HUES6 (cell line): ENCODE results near the gene PRRX2.

Source experiments
- H3K27ac ChIP-seq: 2 replicates; pipeline ENCODE4 v1.7.0; 2013; ENCODE audit warnings: low read depth, mild to moderate bottlenecking, low read length, inconsistent platforms
- H3K27me3 ChIP-seq: 2 replicates; pipeline ENCODE4 v1.6.1; 2013; ENCODE audit warnings: low read length; ENCODE audit not compliant: control insufficient read depth, insufficient read depth
- H3K36me3 ChIP-seq: 2 replicates; pipeline ENCODE4 v1.6.1; 2013; ENCODE audit warnings: low read length; ENCODE audit not compliant: control insufficient read depth, insufficient read depth
- H3K4me1 ChIP-seq: 2 replicates; pipeline ENCODE4 v1.6.1; 2013; ENCODE audit warnings: low read length; ENCODE audit not compliant: control insufficient read depth, insufficient read depth
- H3K4me3 ChIP-seq: 2 replicates; pipeline ENCODE4 v1.5.1; 2013; ENCODE audit warnings: low read depth, low read length
- H3K9ac ChIP-seq: one replicate; pipeline ENCODE4 v1.6.1; 2013; ENCODE audit warnings: mild to moderate bottlenecking, low read length
- H3K9me3 ChIP-seq: 2 replicates; pipeline ENCODE4 v1.6.1; 2013; ENCODE audit warnings: low read depth, low read length; ENCODE audit not compliant: control insufficient read depth, insufficient read depth

Gene PRRX2

DNA sequence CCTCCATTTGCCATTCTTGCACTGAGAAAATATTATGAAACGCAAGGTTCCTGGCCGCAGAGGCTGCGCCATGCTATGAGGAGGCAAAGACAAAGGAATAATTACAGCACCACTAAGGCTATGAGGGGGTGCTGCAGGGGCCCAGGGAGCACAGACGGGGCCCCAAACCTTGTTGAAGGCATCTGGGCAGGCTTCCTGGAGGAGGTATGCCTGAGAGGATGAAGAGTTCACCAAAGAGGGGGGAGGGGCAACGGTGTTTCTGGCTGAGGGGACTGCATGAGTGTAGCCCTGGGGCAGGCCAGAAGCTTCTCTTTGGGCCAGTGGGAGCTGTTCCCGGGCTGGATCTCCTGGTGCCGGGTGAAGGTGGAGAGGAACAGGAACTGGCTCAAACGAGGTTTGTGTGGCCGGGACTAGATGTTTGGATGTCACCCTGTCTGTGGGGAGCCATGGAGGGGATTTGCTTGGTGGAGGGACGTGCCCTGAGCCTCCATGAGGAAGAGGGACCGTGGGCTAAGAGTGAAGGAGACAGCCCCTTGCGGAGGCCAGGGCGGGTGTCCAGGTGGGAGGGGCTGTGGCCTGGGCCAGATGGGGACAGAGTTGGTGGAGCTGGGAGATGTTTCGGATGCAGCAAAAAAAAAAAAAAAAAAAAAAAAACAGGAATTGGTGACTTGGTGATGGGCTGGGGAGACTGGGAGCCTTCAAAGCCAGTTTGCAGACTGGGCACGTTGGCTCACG, 59.2 kb downstream of the PRRX2 start:
- Histone ChIP-seq H3K4me1 (0 out of 2 replicates have a peak, but pooled peaks cover 5% of the 10 kb centered on the region), H3K36me3 (no peaks in the 10 kb centered on the region), H3K27me3 (no peaks in the 10 kb centered on the region), H3K9ac (no peak overlapping the region), H3K27ac (no peak overlapping the region), H3K4me3 (no peak overlapping the region), H3K9me3 (no peaks in the 10 kb centered on the region)

DNA sequence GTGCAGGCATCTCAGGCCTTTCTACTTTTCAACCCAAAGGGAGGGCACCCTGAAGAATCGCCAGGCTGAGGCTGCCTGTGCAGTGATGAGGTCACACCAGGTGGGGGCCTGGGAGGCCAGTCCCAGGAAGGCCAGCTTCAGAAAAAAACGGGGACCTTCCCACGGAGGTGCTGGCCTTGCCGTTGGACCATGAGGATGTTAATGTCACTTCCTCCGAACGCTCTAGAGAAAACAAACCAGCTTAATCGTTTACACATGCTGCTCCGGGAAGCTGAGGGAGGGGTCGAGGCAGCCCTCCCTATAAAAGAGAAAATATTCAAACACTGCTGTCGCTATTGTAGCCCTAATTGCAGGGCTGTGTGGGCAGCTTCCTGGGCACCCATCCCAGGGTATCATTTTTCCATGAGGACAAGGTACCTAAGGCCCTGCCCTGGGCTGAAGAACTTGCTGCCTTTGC, 60.4 kb downstream of the PRRX2 start:
- Histone ChIP-seq H3K4me1 (0 out of 2 replicates have a peak, but pooled peaks cover 5% of the 10 kb centered on the region), H3K27me3 (no peaks in the 10 kb centered on the region), H3K36me3 (no peaks in the 10 kb centered on the region), H3K27ac (no peak overlapping the region), H3K9me3 (no peaks in the 10 kb centered on the region), H3K4me3 (no peak overlapping the region), H3K9ac (no peak overlapping the region)

DNA sequence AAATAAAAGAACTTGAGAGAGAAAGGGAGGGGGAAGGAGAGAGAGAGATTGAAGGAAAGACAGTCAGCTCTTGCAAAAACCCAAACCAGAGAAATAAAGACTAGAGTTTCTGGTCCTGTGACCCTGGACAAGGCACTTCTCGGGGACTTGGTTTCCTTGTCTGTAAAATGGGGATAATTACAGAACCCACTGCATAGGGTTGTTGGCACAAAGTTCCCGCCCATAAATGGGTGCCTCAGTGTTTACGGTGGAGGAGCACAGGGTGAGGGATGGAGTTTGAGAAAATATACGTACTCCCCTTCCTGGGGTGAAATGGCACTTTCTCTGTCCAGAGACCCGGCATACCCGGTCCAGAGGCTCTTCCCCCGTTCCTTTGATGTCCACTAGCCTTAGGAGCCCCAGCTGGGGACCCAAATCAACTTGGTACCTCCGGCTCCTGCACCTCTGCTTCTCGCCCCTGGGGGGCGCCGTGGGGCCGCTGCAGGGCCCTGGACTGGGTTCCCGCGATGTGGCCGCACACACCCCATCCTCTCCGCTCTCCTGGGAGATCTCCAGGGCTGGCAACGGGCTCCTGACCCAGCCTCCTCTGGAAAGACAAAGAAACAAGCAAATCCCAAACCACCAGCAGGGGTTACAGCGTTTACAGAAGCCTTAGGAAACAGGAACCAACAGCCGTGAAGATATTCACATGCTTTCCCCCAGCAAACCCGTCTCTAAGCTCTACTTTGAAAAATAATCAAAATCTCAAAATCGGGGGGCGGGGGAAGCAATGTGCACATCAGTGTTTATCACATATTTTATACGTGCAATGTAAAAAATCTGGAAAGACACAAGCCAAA, 61.1 kb downstream of the PRRX2 start:
- H3K9ac ChIP-seq: no peak overlapping the region
- no peak overlapping the region for H3K4me3 ChIP-seq
- H3K27me3 ChIP-seq: no peaks in the 10 kb centered on the region
- no peaks in the 10 kb centered on the region for H3K9me3 ChIP-seq
- 0 out of 2 replicates have a peak, but pooled peaks cover 5% of the 10 kb centered on the region for H3K4me1 ChIP-seq
- no peaks in the 10 kb centered on the region for H3K36me3 ChIP-seq
- H3K27ac ChIP-seq: no peak overlapping the region

DNA sequence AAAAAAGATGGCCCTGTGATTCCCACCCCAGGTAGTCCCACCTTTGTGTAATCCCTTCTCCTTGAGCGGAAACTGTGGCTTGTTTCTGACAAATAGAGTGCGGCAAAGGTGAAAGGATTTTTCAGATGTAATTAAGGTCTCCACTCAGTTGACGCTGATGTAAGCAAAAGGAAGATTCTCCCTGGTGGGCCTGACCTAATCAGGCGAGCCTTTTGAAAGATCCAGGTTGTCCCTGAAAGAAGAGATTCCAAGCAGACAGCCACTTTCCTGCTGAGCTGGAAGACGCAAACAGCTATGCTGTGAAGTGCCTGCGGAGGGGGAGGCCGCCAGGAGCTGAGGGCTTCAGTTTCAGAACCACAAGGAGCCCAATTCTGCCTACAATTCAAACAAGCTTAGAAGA, 63.3 kb downstream of the PRRX2 start:
- Histone ChIP-seq H3K9me3 (no peaks in the 10 kb centered on the region), H3K27me3 (no peaks in the 10 kb centered on the region), H3K4me1 (0 out of 2 replicates have a peak, but pooled peaks cover 5% of the 10 kb centered on the region), H3K9ac (no peak overlapping the region), H3K36me3 (no peaks in the 10 kb centered on the region), H3K27ac (no peak overlapping the region), H3K4me3 (no peak overlapping the region)

DNA sequence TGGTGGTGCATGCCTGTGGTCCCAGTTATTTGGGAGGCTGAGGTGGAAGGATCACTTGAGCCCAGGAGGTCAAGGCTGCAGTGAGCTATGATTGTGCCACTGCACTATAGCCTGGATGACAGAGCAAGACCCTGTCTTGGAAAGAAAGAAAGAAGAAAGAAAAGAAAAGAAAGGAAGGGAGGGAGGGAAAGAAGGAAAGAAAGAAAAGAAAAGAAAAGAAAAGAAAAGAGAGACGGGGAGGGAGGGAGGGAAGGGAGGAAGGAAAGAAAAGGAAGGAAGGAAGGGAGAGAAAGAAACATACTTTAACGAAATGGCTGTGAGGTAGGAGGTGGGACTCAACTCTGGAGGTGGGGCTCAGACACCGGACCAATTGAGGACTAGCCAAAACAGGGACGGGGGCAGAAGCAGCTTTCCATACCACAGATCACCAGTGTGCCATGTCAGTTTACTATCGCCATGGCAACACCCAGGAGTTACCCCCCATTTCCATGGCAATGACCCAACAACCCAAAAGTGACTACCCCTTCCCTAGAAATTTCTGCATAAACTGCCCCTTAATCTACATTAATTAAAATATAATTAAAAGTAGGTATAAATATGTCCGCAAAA, 66.1 kb downstream of the PRRX2 start:
- no peak overlapping the region for H3K4me3 ChIP-seq
- H3K9ac ChIP-seq: no peak overlapping the region
- H3K27me3 ChIP-seq: no peaks in the 10 kb centered on the region
- no peaks in the 10 kb centered on the region for H3K36me3 ChIP-seq
- no peaks in the 10 kb centered on the region for H3K9me3 ChIP-seq
- H3K4me1 ChIP-seq: 0 out of 2 replicates have a peak, but pooled peaks cover 5% of the 10 kb centered on the region
- no peak overlapping the region for H3K27ac ChIP-seq

DNA sequence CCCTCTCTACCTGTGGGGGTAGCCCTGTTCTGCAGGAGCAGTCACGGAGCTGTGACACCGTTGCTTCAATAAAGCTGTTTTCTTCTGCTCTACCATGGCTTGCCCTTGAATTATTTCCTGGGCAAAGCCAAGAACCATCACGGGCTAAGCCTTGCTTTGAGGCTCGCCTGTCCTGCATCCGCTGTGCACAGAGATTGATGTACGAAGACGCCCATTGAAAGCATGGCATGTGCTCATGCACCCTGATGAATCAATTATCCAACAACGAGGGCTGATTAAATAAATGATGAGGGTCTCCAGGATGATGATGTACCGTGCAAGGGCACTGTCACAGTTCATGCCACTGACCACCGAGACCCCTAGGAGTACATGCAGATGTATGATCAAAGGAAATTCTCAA, 66.7 kb downstream of the PRRX2 start:
- H3K36me3 ChIP-seq: no peaks in the 10 kb centered on the region
- H3K9ac ChIP-seq: no peak overlapping the region
- no peak overlapping the region for H3K27ac ChIP-seq
- no peaks in the 10 kb centered on the region for H3K9me3 ChIP-seq
- H3K27me3 ChIP-seq: no peaks in the 10 kb centered on the region
- H3K4me3 ChIP-seq: no peak overlapping the region
- 0 out of 2 replicates have a peak, but pooled peaks cover under 1% of the 10 kb centered on the region for H3K4me1 ChIP-seq

DNA sequence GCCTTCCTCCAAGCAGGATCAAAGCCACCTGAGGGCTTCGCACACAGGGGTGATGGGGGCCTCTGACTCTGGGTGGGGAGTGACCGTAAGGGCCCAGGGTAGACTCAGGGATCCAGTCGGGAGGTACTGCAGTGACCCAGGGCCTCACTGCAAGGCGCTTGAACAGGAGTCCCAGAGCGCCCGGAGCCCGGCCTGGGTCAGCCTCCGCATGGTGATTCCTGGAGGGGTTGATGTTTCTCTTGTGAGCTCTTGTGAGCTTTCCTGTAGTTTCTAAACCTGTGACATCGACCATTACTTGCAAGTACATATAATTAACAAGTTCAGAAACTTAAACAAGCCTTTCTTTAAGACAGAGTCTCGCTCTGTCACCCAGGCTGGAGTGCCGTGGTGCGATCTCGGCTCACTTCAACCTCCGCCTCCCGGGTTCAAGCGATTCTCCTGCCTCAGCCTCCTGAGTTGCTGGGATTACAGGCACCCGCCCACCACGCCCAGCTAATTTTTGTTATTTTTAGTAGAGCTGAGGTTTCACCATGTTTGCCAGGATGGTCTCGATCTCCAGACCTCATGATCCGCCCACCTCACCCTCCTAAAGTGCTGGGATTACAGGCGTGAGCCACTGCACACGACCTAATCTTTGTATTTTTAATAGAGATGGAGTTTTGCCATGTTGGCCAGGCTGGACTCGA, 67.6 kb downstream of the PRRX2 start:
- no peak overlapping the region for H3K9ac ChIP-seq
- H3K27me3 ChIP-seq: no peaks in the 10 kb centered on the region
- no peak overlapping the region for H3K27ac ChIP-seq
- H3K4me1 ChIP-seq: peaks cover 2% of the 10 kb centered on the region; the same call in 1 of the 2 replicates
- H3K36me3 ChIP-seq: no peaks in the 10 kb centered on the region
- H3K9me3 ChIP-seq: no peaks in the 10 kb centered on the region
- no peak overlapping the region for H3K4me3 ChIP-seq

DNA sequence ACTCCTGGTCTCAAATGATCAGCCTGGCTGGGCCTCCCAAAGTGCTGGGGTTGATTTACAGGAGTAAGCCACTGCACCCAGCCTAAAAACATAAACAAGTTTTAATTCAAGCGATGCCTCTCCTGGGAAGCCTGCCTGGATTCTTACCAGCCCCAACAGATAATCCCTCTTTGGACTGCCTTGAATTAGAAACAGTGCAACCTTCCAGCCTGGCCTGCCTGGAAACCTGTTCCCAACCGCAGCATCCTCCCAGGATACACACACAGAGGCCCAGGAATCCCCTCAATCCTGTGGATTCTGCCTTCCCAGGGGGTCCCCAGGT, 68.1 kb downstream of the PRRX2 start:
- no peaks in the 10 kb centered on the region for H3K9me3 ChIP-seq
- H3K9ac ChIP-seq: no peak overlapping the region
- H3K4me1 ChIP-seq: peaks cover 7% of the 10 kb centered on the region; the same call in 1 of the 2 replicates
- H3K4me3 ChIP-seq: no peak overlapping the region
- H3K27me3 ChIP-seq: no peaks in the 10 kb centered on the region
- H3K36me3 ChIP-seq: no peaks in the 10 kb centered on the region
- no peak overlapping the region for H3K27ac ChIP-seq

DNA sequence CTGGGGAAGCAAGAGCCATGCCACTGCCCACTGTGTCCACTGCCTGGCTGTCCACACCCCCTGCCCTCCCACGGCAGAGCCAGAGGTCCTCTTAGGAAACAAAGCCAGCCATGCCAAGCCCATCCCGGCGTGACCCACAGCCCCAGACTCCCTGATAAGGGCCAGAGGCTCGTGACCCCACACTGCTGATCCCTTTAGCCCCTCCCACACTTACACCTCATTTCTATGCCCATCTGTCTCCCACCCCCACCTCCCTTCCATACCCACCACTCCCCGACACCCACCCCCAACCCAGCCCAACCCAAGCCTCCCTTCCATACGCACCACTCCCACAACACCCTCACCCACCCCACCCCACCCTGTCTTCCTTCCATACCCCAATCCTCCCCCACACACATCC, 70.1 kb downstream of the PRRX2 start:
- Histone ChIP-seq H3K9me3 (no peaks in the 10 kb centered on the region), H3K27me3 (no peaks in the 10 kb centered on the region), H3K4me3 (no peak overlapping the region), H3K36me3 (no peaks in the 10 kb centered on the region), H3K27ac (no peak overlapping the region), H3K4me1 (peaks cover 7% of the 10 kb centered on the region; the same call in 1 of the 2 replicates), H3K9ac (no peak overlapping the region)

DNA sequence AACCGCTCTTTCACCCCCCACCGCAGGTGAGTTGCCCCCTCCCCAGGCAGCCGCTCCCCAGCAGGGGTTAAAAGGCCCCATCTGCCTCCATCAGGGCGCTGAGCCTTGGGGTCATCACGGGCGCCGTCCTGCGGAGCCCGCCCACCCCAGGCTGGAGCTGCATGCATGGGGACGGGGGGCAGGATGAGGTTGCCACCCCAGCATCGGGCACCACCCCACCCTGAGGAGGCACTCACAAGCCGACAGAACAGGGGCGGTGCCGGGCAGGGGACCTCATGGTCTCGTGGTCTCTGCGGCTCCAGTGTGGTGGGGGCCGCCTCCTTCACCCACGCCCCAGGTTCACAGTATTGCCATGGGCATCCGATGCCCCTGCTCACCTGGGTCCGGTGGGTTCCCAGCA, 70.9 kb downstream of the PRRX2 start:
- Histone ChIP-seq H3K27me3 (no peaks in the 10 kb centered on the region), H3K4me3 (no peak overlapping the region), H3K4me1 (peaks cover 7% of the 10 kb centered on the region; the same call in 1 of the 2 replicates), H3K36me3 (no peaks in the 10 kb centered on the region), H3K9me3 (no peaks in the 10 kb centered on the region), H3K27ac (no peak overlapping the region), H3K9ac (no peak overlapping the region)
